Glutamatergic neuron (in vitro differentiated cells): ENCODE data around the gene FAM20C. TPM values are rescaled to one million over a fixed set of nuclear protein-coding genes. Genes with fewer than 3 reads are reported as not detected.

Experiments
- DNase-seq: peaks from one replicate; pipeline ENCODE4 v3.0.0; 2022
- H3K27ac Mint-ChIP-seq: one replicate; pipeline ENCODE4 v1.8.0; 2020; ENCODE audit warnings: mild to moderate bottlenecking, mixed read lengths, inconsistent platforms; ENCODE audit not compliant: unreplicated experiment
- H3K27me3 Mint-ChIP-seq: one replicate; pipeline ENCODE4 v1.8.0; 2020; ENCODE audit warnings: mild to moderate bottlenecking, moderate library complexity, mixed read lengths, inconsistent platforms; ENCODE audit not compliant: unreplicated experiment
- H3K36me3 Mint-ChIP-seq: one replicate; pipeline ENCODE4 v1.8.0; 2020; ENCODE audit warnings: mild to moderate bottlenecking, mixed read lengths, inconsistent platforms; ENCODE audit not compliant: unreplicated experiment
- H3K4me1 Mint-ChIP-seq: one replicate; pipeline ENCODE4 v1.8.0; 2020; ENCODE audit warnings: mild to moderate bottlenecking, low read depth, mixed read lengths, inconsistent platforms; ENCODE audit not compliant: unreplicated experiment
- H3K4me3 Mint-ChIP-seq: one replicate; pipeline ENCODE4 v1.8.0; 2020; ENCODE audit warnings: mild to moderate bottlenecking, mixed read lengths, inconsistent platforms; ENCODE audit not compliant: unreplicated experiment
- H3K9me3 Mint-ChIP-seq: one replicate; pipeline ENCODE4 v1.8.0; 2020; ENCODE audit warnings: mild to moderate bottlenecking, moderate library complexity, mixed read lengths, inconsistent platforms; ENCODE audit not compliant: unreplicated experiment
- total RNA-seq: library from RNA; stranded (reverse); fragmentation: NEBNext Ultra II Directional; extraction: Animal tissue kit (Norgen Biotek cat#: 25700); gene quantifications from one replicate; pipeline ENCODE4 v1.2.1, GENCODE V29; 2021; ENCODE audit not compliant: unreplicated experiment
- TF ChIP-seq, protein P1 (sequence below): fragments of 200-600 bp; sonication (generic); IDR thresholded peaks from one replicate; pipeline ENCODE4 v1.5.0; 2021; ENCODE audit not compliant: partially characterized antibody, unreplicated experiment

Gene FAM20C
- total RNA-seq, 1 donor from 2014 or later, result 199 TPM

DNA sequence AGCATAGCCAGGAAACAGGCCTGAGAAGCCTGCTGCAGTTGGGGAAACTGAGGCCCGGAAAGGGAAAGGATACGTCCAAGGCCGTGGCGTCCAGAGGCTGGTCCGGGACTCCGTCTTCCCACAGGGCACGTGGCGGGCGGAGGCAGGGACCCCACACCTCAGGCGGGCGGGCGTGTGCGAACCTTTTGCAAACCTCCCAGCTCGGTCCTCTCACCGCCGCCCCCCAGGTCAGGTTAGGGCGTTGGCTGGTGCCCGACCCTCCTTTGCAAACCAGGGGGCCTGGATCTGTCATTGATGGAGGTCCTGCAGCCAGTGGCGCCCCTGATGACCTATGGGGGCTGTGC, 19.3 kb downstream of the FAM20C start:
- H3K27ac Mint-ChIP-seq, result no peak overlapping the region
- TF ChIP-seq, protein P1, sequence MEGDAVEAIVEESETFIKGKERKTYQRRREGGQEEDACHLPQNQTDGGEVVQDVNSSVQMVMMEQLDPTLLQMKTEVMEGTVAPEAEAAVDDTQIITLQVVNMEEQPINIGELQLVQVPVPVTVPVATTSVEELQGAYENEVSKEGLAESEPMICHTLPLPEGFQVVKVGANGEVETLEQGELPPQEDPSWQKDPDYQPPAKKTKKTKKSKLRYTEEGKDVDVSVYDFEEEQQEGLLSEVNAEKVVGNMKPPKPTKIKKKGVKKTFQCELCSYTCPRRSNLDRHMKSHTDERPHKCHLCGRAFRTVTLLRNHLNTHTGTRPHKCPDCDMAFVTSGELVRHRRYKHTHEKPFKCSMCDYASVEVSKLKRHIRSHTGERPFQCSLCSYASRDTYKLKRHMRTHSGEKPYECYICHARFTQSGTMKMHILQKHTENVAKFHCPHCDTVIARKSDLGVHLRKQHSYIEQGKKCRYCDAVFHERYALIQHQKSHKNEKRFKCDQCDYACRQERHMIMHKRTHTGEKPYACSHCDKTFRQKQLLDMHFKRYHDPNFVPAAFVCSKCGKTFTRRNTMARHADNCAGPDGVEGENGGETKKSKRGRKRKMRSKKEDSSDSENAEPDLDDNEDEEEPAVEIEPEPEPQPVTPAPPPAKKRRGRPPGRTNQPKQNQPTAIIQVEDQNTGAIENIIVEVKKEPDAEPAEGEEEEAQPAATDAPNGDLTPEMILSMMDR, result no peak
- no peak for DNase-seq
- peaks cover 25% of the 10 kb centered on the region for H3K9me3 Mint-ChIP-seq
- H3K4me1 Mint-ChIP-seq, result peaks cover 12% of the 10 kb centered on the region
- H3K27me3 Mint-ChIP-seq, result peaks cover 31% of the 10 kb centered on the region
- peaks cover 7% of the 10 kb centered on the region for H3K36me3 Mint-ChIP-seq
- H3K4me3 Mint-ChIP-seq, result no peak overlapping the region

DNA sequence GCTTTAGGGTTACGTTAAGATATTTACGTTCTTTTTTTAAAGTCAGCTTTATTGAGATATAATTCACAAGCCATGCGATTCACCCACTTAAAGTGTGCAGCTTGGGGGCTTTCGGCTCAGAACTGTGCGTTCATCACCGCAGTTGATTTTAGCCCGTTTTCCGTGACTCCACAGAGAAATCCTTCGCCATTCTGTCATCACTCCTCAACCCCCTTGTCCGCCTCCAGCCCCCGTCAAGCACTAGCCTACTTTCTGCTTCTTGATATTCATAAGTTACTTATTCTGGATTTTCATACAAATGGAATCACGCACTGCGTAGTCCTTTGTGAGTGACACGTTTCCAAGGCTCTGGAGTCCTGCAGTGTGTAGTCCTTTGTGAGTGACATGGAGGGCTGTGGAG, 20.4 kb downstream of the FAM20C start:
- Mint-ChIP-seq H3K4me3 (no peak overlapping the region), H3K9me3 (peaks cover 23% of the 10 kb centered on the region), H3K27ac (no peak overlapping the region), H3K36me3 (peaks cover 7% of the 10 kb centered on the region), H3K27me3 (peaks cover 33% of the 10 kb centered on the region), H3K4me1 (peaks cover 17% of the 10 kb centered on the region)
- DNase-seq, result no peak
- TF ChIP-seq, protein P1, result no peak

DNA sequence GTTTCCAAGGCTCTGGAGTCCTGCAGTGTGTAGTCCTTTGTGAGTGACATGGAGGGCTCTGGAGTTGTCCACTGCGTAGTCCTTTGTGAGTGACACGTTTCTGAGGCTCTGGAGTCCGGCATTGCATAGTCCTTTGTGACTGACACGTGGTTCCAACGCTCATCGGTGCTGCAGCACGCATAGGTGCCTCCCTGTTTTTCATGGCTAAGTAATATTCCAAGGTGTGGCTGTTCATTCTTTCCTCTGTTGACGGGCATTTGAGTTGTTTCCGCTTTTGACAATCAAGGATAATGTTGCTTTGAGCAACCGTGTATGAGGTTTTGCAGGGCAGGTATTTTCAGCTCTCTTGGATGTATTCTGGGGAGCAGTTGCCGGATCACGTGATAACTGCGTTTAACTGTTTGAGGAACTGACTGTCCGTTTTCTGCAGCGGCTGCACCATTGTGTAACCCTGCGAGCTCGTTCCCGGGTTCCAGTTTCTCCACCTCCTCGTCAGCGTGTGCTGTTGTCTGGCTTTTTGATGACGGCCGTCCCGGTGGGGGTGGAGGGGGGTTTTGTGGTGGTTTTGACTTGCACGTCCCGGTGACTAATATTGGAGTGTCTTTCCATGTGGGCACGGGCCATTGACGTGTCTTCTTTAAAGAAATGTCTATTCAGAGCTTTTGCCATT, 21.1 kb downstream of the FAM20C start:
- H3K4me1 Mint-ChIP-seq, result peaks cover 14% of the 10 kb centered on the region
- no peak for DNase-seq
- H3K9me3 Mint-ChIP-seq, result peaks cover 20% of the 10 kb centered on the region
- peak overlapping the region; percentile 8 for H3K27ac Mint-ChIP-seq
- peaks cover 7% of the 10 kb centered on the region for H3K36me3 Mint-ChIP-seq
- no peak overlapping the region for H3K4me3 Mint-ChIP-seq
- TF ChIP-seq, protein P1, result no peak
- H3K27me3 Mint-ChIP-seq, result peaks cover 31% of the 10 kb centered on the region

DNA sequence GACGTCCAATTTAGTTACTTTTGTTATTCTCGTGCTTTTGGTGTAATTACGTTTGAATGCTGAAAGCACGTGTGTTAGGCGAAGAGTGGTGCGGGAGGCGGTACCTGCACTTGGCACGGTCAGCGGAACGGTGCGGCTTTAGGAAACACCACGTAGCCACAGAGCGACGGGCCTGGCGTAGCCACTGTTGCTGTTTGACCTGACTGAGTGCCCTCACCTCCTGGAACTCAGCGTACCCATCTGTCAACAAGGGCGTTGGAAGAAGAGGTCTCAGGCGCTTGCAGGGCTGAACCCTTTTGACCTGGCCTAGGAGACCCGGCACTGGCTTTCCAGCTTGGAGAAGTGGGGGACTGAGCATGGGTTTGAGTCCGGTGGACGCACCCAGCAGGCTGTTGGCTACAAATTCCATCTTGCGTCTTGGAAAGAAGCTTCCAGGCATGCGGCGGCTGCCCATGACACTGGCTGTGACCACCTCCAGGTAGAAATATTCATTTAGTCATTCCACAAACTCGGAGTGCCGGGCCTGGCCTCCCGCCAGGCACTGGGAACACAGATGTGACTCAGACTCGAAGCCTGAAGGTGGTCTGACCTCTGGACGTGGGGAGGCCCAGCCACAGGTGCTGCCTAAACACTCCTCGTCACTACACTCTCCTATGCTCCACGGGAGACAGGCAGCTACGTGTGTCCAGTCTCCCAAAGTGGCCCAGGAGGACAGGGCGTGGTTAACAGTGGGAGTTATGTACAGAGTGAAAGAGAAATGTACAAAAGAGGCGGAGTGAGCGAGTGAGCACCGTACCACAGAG, 22.2 kb downstream of the FAM20C start:
- DNase-seq, result no peak
- Mint-ChIP-seq H3K4me3 (no peak overlapping the region), H3K36me3 (peaks cover 7% of the 10 kb centered on the region), H3K9me3 (peaks cover 12% of the 10 kb centered on the region), H3K27ac (peak overlapping the region; percentile 80), H3K27me3 (peaks cover 31% of the 10 kb centered on the region), H3K4me1 (peaks cover 13% of the 10 kb centered on the region)
- TF ChIP-seq, protein P1, result no peak
